ENCODE data around the gene PLPPR4. TPM values are rescaled to one million over a fixed set of nuclear protein-coding genes. Genes with fewer than 3 reads are reported as not detected.

The PLPPR4 gene
- total and polyA plus RNA-seq, 2 of the 4 experiments (the other 2 are of a cell fraction) = 4.5 to 7.0 TPM

DNA sequence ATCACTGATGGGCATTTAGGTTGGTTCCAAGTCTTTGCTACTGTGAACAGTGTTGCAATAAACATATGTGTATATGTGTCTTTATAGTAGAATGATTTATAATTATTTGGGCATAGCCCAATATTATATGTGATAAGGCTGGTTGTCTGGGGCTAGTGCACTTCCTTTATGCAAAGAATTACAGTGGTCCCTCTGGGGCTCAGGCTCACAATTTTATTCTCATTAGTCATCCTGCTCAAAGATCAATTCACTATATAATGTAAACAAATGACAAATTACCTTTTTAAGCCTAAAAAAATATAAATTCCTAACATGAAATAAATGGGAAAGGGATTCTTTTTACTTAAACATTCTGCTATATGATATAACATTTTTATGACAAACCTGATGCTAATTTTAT is 5.0 kb downstream of the PLPPR4 start:
- BruUV-seq (replicated peaks) = no TSS peak
- CTCF ChIA-PET = no interaction called here

More for the DNA sequence above, 5.0 kb downstream of the PLPPR4 start:
- Histone ChIP-seq H2BK20ac (ENCODE audit: low read depth, low read length) (no peak overlapping the region), H3K79me1 (ENCODE audit: low read depth in 1 of 2, low read length in 2 of 2) (peaks cover 0 to 24% of the 10 kb centered on the region in 2 experiments; a peak in 2 of 4 replicates), H3K56ac (ENCODE audit: extremely low read depth, insufficient read depth, low read length) (no peak overlapping the region), H3K4me2 (ENCODE audit: low read depth, low read length) (no peak overlapping the region), H3K36me3 (ENCODE audit: control insufficient read depth, insufficient read depth, low read length) (no peaks in the 10 kb centered on the region), H2BK15ac (ENCODE audit: low read depth, low read length) (no peak overlapping the region), H3K27me3 (ENCODE audit: control insufficient read depth, insufficient read depth, low read length) (no peaks in the 10 kb centered on the region), H3K18ac (ENCODE audit: low read depth, low read length) (no peak overlapping the region), H2AK9ac (replicated peaks; ENCODE audit: low read depth, low read length, poor library complexity) (no peak overlapping the region), H4K20me1 (ENCODE audit: insufficient read depth, low read length) (no peaks in the 10 kb centered on the region), H4K8ac (ENCODE audit: low read depth in 2 of 2, low read length in 2 of 2) (no peak overlapping the region), H2AFZ (replicated peaks; ENCODE audit: low read length, poor library complexity) (no peak overlapping the region), H2BK5ac (ENCODE audit: low read depth, low read length, poor library complexity, severe bottlenecking) (no peak overlapping the region), H3K9me1 (ENCODE audit: insufficient read depth, low read length) (peaks cover 8% of the 10 kb centered on the region), H2AK5ac (ENCODE audit: low read depth, low read length) (no peak overlapping the region), H2BK120ac (ENCODE audit: low read depth, low read length) (no peak overlapping the region), H4K5ac (ENCODE audit: low read depth, low read length) (no peak overlapping the region), H3K14ac (replicated peaks; ENCODE audit: low read depth, low read length) (no peak overlapping the region), H4K91ac (ENCODE audit: insufficient read depth, low read depth, low read length) (no peak overlapping the region), H3K4me1 (ENCODE audit: control insufficient read depth, insufficient read depth, low read length) (peaks cover 12% of the 10 kb centered on the region), H3K27ac (ENCODE audit: insufficient read depth, low read length) (no peak overlapping the region), H3K9ac (ENCODE audit: low read depth, low read length) (no peak overlapping the region), H3K9me3 (ENCODE audit: control insufficient read depth, insufficient read depth, low read length) (no peaks in the 10 kb centered on the region), H3K4me3 (ENCODE audit: insufficient read depth, low read depth, low read length) (no peak overlapping the region), H3K23ac (ENCODE audit: low read depth, low read length) (no peak overlapping the region), H3K4ac (ENCODE audit: low read depth, low read length) (no peak overlapping the region)
- intact Hi-C loops (cut with micrococcal nuclease) (loop anchor here (5.0 kb wide), 2 partner anchors 178 to 413 kb away; no protein-coding TSS in a partner anchor), dilution Hi-C loops (cut with HindIII; ENCODE audit: low sequenced_read_pairs, unreplicated experiment) (no loop called here), in situ Hi-C loops (cut with MboI; ENCODE audit: low sequenced_read_pairs) (no loop called here)
- POLR2A ChIA-PET (ENCODE audit: unreplicated experiment) = no interaction called here
- TF ChIP-seq BHLHE40 (IDR thresholded peaks at IDR 0.05; ENCODE audit: low read depth, low read length) = no peak
- TF ChIP-seq MXI1 (IDR thresholded peaks at IDR 0.05; ENCODE audit: borderline replicate concordance, low read depth, low read length) = no peak
- TF ChIP-seq SMC3 (IDR thresholded peaks at IDR 0.05; ENCODE audit: low read depth, low read length) = no peak
- no peak for TF ChIP-seq POLR2A (IDR thresholded peaks at IDR 0.05; ENCODE audit: low read depth, low read length)
- TF ChIP-seq MAZ (IDR thresholded peaks at IDR 0.05; ENCODE audit: borderline replicate concordance, low read depth, low read length) = no peak
- TF ChIP-seq RCOR1 (IDR thresholded peaks at IDR 0.05; ENCODE audit: insufficient replicate concordance, low read length) = no peak
- no peak for TF ChIP-seq CTCF (conservative IDR thresholded peaks at IDR 0.05; ENCODE audit: low read depth, low read length)
- no peak for TF ChIP-seq FOS (IDR thresholded peaks at IDR 0.05; ENCODE audit: low read depth, low read length)
- no peak for TF ChIP-seq RFX5 (IDR thresholded peaks at IDR 0.05; ENCODE audit: low read depth, low read length)
- no peak for TF ChIP-seq MAFK (IDR thresholded peaks at IDR 0.05; ENCODE audit: low read depth, low read length)
- DNase-seq (peak; percentile 7), ATAC-seq (ENCODE audit: low read depth) (no peak)

All from IMR-90 (cell line).